NCI-H345 treated with DMSO at 0.1 percent for 48 hours (cell line): ENCODE measurements around the gene TRAPPC10.

Experiments used
- DNase-seq: peaks from one replicate; lab custom pipeline; 2025; ENCODE audit not compliant: unreplicated experiment; lab: John Stamatoyannopoulos, UW

The TRAPPC10 gene

DNA sequence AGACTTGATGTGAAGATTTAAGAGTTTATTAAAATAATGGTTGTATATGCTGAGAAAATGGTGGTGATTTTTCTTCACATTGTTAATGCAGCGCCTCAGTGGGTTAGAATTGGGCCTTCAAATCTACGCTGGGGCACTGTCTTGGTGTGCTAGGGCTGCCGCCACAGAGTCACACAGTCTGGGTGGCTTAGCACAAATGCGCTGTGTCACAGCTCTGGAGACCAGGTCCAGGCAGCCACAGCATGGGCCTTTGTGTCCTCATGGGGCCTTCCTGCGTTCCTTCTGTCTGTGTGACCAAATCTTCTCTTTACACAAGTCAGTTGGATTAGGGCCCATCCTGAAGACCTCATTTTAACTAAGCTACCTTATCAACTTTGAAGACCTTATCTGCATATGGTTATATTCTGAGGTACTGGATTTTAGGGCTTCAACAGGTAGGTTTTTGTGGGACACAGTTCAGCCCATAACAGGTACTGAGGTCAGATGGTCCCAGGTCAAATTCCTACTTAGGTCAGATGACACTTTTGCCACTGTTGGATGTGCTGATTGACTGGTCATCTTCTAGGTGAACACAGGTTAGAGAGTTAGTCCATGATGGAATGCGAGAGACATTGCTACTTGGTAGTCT, 17.5 kb downstream of the TRAPPC10 start:
- DNase-seq: no peak

GRCh38 chr21:44035244-44035643, 23.1 kb downstream of the TRAPPC10 start:
- no peak for DNase-seq

GRCh38 chr21:44038063-44038462, 26.0 kb downstream of the TRAPPC10 start:
- no peak for DNase-seq

GRCh38 chr21:44039828-44040227, 27.7 kb downstream of the TRAPPC10 start:
- no peak for DNase-seq

GRCh38 chr21:44043613-44044012, 31.5 kb downstream of the TRAPPC10 start:
- no peak for DNase-seq

DNA sequence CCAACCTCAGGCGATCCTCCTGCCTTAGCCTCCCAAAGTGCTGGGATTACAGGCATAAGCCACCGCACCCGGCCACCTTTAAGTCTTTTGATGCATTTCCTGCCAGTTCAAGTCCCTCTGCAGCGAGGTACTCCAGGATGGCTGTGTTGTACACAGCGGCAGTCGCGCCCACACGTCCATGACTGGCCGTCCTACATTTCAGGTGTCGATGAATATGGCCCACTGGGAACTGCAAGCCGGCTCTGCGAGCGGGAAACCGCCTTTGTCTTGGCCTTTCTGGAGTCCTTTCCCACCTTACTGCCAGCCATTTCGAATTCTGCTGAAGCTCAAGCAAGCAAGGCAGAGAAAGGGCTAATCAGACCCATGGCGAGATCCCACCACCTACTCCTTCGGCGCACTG, 34.6 kb downstream of the TRAPPC10 start:
- no peak for DNase-seq

DNA sequence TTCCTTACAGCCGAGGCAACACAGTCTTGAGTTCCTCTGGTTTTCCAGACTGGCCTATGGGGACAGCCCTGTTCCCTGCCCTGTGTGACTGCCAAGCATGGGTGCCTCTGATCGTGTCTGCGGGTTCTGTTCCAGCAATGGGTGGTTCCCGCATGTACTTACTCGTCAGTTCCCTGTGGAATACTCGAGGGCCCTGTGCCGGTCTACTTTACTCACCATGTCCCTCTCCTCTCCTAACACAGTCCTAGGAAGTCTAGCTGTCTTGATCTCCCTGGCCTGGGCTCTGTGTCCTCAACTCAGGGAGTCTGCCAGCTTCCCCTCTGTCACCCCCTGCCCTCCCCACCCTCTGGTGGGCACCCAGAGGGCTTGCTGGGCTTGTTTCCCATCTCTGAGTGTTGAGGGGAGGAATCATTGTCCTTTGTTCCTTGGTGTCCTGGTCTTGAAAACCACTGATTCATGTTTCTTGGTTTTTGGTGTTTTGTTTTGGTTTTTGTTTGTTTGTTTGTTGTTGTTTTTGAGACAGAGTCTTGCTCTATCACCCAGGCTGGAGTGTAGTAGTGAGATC, 36.0 kb downstream of the TRAPPC10 start:
- no peak for DNase-seq

DNA sequence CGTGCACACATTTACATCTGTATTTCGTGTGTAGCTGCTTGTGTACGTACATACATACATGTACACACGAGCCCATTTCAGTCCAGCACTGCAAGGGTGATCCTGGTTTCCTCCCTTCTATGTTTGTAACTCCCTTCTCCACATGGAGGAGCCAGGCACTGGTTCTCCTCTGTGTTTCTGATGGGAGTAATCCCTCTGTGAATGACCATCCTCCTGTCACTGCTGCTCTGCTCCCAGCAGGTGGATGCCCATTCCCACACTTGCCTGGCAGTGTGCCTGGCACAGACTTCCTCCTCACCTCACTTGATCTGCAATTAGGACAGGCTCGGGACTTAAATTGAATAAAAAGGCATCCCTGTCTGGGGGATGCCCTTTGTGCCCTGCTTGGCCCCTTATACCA, 37.1 kb downstream of the TRAPPC10 start:
- DNase-seq: no peak

DNA sequence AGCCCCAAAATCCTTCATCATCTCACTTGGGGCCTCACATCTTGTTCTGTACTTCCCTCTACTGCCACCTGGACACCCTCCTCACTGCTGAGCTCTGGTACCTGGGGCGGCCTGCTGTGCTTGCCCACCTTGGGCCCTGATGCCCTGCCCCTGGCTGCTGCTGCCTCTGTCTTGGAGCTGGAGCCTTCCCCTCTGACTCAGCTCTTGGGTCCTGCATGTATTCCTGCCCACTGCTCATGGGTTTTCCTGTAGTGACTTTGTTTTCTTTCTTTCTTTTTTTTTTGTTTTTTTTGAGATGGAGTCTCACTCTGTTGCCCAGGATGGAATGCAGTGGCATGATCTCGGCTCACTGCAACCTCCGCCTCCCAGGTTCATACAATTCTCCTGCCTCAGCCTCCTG, 37.5 kb downstream of the TRAPPC10 start:
- no peak for DNase-seq

- no peak for DNase-seq
These were observed 38.2 kb downstream of the TRAPPC10 start for GRCh38 chr21:44050276-44050675.

DNA sequence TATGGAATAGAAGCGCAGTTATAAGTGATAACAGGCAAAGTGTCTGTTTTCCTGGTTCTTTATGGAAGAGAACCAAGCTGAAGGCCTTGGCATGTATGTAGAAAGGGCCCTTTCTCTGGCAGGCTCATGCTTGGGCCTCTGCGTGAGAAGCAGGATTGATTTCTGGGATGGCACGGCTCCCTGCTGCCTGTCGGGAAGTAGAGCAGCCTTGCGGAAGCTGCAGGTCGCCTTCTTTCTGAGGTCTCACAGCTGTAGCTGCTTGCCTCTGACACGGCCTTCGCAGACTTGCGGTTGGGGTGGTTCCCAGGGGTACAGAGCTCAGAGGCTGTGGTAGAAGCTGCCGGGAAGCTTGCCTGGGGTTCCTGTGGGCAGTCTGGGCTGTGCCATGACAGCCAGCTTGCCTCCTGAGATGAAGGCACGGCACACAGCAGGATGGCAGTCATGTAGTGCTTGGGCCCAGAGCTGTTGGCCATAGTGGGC, 39.4 kb downstream of the TRAPPC10 start:
- no peak for DNase-seq

DNA sequence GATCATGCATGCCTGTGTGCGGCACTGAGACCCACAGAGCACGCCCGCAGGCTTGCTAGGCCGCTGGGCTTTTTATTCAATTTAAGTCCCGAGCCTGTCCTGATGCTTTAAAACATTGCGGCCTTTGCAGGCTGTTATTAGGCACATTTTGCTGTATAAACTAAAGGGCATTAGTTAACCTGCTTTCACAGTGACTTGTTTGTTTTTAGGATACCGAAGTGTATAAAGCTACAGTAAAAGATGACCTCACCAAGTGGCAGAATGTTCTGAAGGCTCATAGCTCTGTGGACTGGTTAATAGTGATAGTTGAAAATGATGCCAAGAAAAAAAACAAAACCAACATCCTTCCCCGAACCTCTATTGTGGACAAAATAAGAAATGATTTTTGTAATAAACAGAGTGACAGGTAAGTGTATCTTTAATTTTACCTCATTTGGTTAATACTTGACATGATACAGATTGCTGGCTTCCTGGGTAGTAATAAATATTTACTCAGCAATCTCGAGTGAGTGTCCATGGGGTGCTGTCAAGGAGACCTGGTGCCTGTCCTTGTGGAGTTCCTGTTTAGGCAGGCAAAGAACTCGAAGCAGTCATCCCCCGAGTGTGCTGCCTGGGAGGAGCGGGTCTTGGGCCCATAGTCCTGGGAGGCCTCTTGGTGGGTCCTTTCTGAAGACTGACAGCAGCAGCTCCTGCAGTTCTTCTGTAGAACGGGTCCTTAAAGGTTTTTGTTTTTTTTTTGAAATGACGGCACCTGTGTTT, 40.1 kb downstream of the TRAPPC10 start:
- peak; percentile 59 for DNase-seq

DNA sequence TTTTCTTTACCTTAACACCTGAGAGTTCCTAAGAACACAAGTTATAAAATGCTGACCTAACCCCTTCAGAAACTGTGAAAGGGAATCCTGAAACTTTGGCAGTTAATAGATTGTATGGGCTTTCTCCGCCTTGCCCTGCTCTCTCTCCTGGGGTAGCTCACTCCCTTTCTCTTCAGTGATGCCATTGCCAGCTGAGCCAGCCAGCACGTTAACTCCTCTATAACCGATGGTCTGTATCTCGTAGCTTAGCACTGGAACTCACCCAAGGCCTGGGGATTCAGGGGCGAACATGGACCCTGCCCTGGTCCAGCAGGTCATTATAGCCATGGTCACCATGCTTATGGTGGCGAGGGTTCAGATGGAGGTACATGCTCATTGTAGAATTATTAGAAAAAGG, 40.7 kb downstream of the TRAPPC10 start:
- DNase-seq: no peak

DNA sequence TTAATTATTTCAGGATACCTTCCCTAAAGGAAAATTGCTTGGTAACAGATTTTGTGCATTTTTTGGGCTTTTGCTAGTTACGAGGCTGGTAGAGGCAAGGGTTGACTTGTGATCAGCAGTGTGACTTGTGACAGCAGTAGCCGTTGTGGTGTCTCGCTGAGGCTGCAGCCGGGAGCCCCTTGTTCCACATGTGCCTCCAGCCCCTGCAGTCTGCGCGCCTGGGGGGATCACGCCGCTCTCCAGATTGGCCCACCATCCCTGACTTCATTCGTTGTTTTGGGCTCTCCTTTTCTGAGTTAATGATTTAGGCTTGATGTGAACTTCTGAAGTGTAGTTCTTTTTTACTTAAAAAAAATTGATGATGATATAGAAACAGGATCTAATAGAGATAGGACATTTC, 41.5 kb downstream of the TRAPPC10 start:
- no peak for DNase-seq

GRCh38 chr21:44054710-44055109, 42.6 kb downstream of the TRAPPC10 start:
- DNase-seq: no peak

GRCh38 chr21:44057055-44057454, 44.9 kb downstream of the TRAPPC10 start:
- DNase-seq: no peak

DNA sequence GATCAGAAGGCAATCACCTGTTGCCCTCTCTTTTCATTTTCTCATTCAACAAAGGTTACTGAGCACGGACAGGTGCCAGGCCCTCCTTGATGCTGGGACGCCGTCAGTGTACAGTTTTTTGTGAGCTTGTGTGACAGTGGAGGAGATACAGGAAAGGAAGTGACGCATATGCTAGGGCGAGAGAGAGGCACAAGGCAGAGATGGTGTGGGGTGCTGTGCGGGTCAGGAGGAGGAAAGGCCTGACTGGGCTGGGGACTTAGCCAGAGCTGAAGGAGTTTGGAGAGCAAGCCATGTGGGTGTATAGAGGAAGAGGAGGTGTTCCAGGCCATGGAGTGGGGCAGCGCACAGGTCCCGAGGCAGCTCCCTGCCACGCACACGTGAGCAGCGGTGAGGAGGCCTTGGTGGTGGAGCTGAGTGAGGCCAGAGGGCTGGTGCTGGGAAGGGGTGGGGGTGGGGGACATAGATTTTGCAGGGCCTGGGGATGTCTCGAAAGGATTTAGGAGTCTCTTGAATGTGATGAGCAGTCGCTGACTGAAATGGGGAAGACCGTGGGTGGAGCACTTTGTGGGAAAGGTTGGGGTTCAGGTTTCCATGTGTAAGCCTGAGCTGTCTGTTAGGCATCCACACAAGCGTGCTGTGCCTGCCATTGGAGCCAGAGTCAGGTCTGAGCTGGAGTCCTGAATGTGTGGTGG, 46.0 kb downstream of the TRAPPC10 start:
- no peak for DNase-seq

DNA sequence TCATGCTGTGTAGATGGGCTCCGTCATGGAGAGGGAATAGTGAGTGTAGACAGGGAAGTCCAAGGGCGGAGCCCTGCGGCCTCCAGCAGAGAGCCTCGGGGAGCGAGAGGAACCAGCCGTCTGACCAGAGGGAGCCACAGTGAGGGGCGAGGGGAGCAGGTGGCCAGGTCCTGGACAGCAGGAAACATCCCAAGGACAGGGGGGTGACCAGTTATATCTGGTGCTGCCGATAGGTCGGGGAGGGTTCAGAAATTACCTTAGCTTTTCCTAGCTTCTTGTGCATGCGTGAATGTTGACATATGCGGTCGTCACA, 46.5 kb downstream of the TRAPPC10 start:
- DNase-seq: no peak

DNA sequence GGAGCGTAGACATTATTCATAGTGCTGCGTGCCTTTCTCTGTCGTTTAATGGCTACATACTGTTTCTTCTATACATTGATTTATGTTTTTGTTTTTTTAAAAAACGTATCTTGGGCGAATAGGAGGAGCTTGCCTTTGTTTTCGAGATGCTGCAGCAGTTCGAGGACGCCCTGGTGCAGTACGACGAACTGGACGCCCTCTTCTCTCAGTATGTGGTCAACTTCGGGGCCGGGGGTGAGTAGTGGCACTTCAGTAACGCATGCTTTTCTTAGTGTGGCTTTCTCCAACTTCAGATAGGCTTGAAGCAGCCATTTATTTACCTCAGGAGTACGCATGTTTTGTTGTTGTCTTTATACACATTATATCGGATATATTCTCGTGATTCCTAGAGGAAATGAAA, 46.9 kb downstream of the TRAPPC10 start:
- DNase-seq: peak; percentile 34

DNA sequence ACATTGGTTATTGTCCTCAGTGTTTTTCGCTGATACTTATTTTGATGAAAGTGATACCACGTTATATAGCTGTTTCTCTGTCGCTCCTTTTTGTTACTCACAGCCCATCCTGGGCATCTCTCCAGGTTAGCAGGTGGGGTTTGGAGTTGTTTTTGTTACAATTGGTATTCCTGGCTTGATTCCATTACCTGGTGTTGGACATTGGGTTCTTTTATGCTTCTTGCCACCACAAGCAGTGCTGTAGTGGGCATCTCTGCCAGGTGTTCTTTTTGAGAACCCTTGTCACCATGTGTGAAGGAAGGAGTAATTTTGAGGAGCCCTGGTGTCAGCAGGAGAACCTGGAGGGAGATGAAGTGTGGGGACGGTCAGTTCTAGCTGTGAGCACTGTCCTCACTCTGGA, 47.6 kb downstream of the TRAPPC10 start:
- peak; percentile 90 for DNase-seq

DNA sequence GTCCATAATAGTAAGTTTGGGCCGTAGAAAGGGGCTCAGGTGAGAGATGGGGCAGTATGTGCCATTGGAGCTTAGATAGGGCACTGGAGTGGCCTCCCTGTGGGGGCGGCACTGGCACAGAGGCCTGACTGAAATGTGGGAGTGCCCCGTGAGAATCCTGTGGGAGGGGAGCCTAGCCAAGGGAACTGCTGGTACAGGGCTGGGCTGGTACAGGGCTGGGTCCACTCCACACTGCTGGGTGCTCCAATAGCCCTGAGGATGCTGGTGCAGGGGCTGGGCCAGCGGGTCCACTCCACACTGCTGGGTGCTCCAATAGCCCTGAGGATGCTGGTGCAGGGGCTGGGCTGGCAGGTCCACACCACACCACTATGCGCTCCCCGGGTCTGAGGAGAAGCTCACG, 50.3 kb downstream of the TRAPPC10 start:
- DNase-seq: no peak
